CD14-positive monocyte (primary cell): ENCODE results near the gene XXYLT1. TPM values are rescaled to one million over a fixed set of nuclear protein-coding genes. Genes with fewer than 3 reads are reported as not detected.

ENCODE experiments used
- DNase-seq, 3 donors: peaks; one replicate each; pipeline ENCODE4 v3.0.0-alpha.2; 2011 to 2022
- H2AFZ ChIP-seq: 2 replicates; pipeline ENCODE4 v1.6.0; 2012; ENCODE audit warnings: mild to moderate bottlenecking, low read depth, low read length, inconsistent platforms; ENCODE audit not compliant: insufficient read depth, poor library complexity, severe bottlenecking
- H3K27ac ChIP-seq, 2 donors: 1 replicate in 1 of 2; 2 replicates in 1 of 2; pipeline ENCODE4 v1.5.1; 2012 to 2013; ENCODE audit warnings: low read length in 2 of 2, control low read depth in 1 of 2, inconsistent platforms in 1 of 2, low read depth in 1 of 2, mild to moderate bottlenecking in 1 of 2
- H3K27me3 ChIP-seq, 2 donors: one replicate each; pipeline versions ENCODE4 v1.6.0 to v1.6.1; 2011 to 2013; ENCODE audit warnings: low read length in 2 of 2; ENCODE audit not compliant: control insufficient read depth in 2 of 2, insufficient read depth in 2 of 2
- H3K36me3 ChIP-seq, 2 donors: replicated peaks in 1 of 2; 1 replicate in 1 of 2; 2 replicates in 1 of 2; pipeline versions ENCODE4 v1.5.1 to v1.6.1; 2012 to 2013; ENCODE audit warnings: low read length in 2 of 2, control low read depth in 1 of 2, inconsistent platforms in 1 of 2, mild to moderate bottlenecking in 1 of 2; ENCODE audit not compliant: insufficient read depth in 2 of 2, control insufficient read depth in 1 of 2
- H3K4me1 ChIP-seq, 2 donors: 1 replicate in 1 of 2; 2 replicates in 1 of 2; pipeline versions ENCODE4 v1.5.1 to v1.6.1; 2012 to 2013; ENCODE audit warnings: low read length in 2 of 2, control low read depth in 1 of 2, inconsistent platforms in 1 of 2, mild to moderate bottlenecking in 1 of 2, moderate library complexity in 1 of 2; ENCODE audit not compliant: insufficient read depth in 2 of 2, control insufficient read depth in 1 of 2
- H3K4me2 ChIP-seq: replicated peaks from 2 replicates; pipeline ENCODE3; 2012; ENCODE audit warnings: low read length, moderate library complexity, mild to moderate bottlenecking; ENCODE audit not compliant: poor library complexity, severe bottlenecking; ENCODE audit errors: extremely low read depth
- H3K4me3 ChIP-seq, 3 experiments: fragments of 200-600 bp in 1 of 3; sonication (generic) in 1 of 3; replicated peaks in 1 of 3; 1 replicate in 2 of 3; 2 replicates in 1 of 3; pipeline ENCODE4 v1.5.1; 2011 to 2013; ENCODE audit warnings: low read length in 3 of 3, mild to moderate bottlenecking in 3 of 3, control low read depth in 2 of 3, low read depth in 2 of 3, inconsistent platforms in 1 of 3, moderate library complexity in 1 of 3
- H3K79me2 ChIP-seq: 2 replicates; pipeline ENCODE4 v1.6.0; 2012; ENCODE audit warnings: mild to moderate bottlenecking, control low read depth, inconsistent platforms, low read length, moderate library complexity; ENCODE audit not compliant: insufficient read depth
- H3K9ac ChIP-seq: 2 replicates; pipeline ENCODE4 v1.6.0; 2017; ENCODE audit warnings: low read length, mild to moderate bottlenecking; ENCODE audit not compliant: insufficient read depth, poor library complexity, severe bottlenecking
- H3K9me3 ChIP-seq, 2 donors: replicated peaks in 1 of 2; 1 replicate in 1 of 2; 2 replicates in 1 of 2; pipeline versions ENCODE4 v1.5.1 to v1.6.1; 2012 to 2013; ENCODE audit warnings: low read length in 2 of 2, control low read depth in 1 of 2; ENCODE audit not compliant: control insufficient read depth in 1 of 2, insufficient read depth in 1 of 2
- H4K20me1 ChIP-seq: 2 replicates; pipeline ENCODE4 v1.6.0; 2012; ENCODE audit warnings: mild to moderate bottlenecking, low read length, control low read depth, moderate library complexity; ENCODE audit not compliant: insufficient read depth
- H3K27ac Mint-ChIP-seq, 7 donors: one replicate each; pipeline ENCODE4 v1.8.0; 2020; ENCODE audit warnings: mild to moderate bottlenecking in 7 of 7, mixed read lengths in 7 of 7, moderate library complexity in 6 of 7, inconsistent platforms in 2 of 7
- H3K27me3 Mint-ChIP-seq, 3 donors: one replicate each; pipeline ENCODE4 v1.8.0; 2021 to 2022; ENCODE audit warnings: low read depth in 3 of 3, mild to moderate bottlenecking in 3 of 3, mixed read lengths in 3 of 3, moderate library complexity in 3 of 3, inconsistent platforms in 1 of 3
- H3K36me3 Mint-ChIP-seq, 2 donors: one replicate each; pipeline ENCODE4 v1.8.0; 2020; ENCODE audit warnings: mixed read lengths in 2 of 2, inconsistent platforms in 1 of 2, mild to moderate bottlenecking in 1 of 2
- H3K4me1 Mint-ChIP-seq: one replicate; pipeline ENCODE4 v1.8.0; 2020; ENCODE audit warnings: mild to moderate bottlenecking, mixed read lengths
- H3K4me3 Mint-ChIP-seq, 2 donors: one replicate each; pipeline ENCODE4 v1.8.0; 2020; ENCODE audit warnings: mild to moderate bottlenecking in 2 of 2, mixed read lengths in 2 of 2, moderate library complexity in 1 of 2
- H3K9me3 Mint-ChIP-seq, 7 donors: one replicate each; pipeline ENCODE4 v1.8.0; 2020 to 2022; ENCODE audit warnings: mixed read lengths in 7 of 7, mild to moderate bottlenecking in 6 of 7, moderate library complexity in 6 of 7, inconsistent platforms in 2 of 7
- WGBS: methylation state at CpG from one replicate; pipeline ENCODE4 v1.1.5; 2013; ENCODE audit warnings: missing lambda C conversion rate; ENCODE audit not compliant: insufficient coverage; 5-methylcytosine and 5-hydroxymethylcytosine counted together
- intact Hi-C, 2 donors: fragments of 100-400 bp; cut with micrococcal nuclease; formaldehyde crosslinking; loops; one replicate each; pipeline versions ENCODE4 v1.15.0 to v1.15.1; 2023
- polyA plus RNA-seq, 3 donors: library from polyadenylated mRNA; depleted of rRNA in 1 of 3; unstranded in 2 of 3; stranded (reverse) in 1 of 3; fragments of 300-500 nt in 2 of 3; fragments of >200 nt in 1 of 3; fragmentation: Illumina TruSeq in 2 of 3; gene quantifications; 1 replicate in 2 of 3; 2 replicates in 1 of 3; pipeline ENCODE4 v1.2.3, GENCODE V29; 2012 to 2021
- TF ChIP-seq, protein P1 (sequence below): fragments of 200-600 bp; IDR thresholded peaks from one replicate; pipeline ENCODE4 v1.8.0; 2022; ENCODE audit warnings: antibody characterized with exemption, mild to moderate bottlenecking

XXYLT1 gene
- polyA plus RNA-seq, 3 donors, result 11.8 to 13.5 (median 13.2) TPM

DNA sequence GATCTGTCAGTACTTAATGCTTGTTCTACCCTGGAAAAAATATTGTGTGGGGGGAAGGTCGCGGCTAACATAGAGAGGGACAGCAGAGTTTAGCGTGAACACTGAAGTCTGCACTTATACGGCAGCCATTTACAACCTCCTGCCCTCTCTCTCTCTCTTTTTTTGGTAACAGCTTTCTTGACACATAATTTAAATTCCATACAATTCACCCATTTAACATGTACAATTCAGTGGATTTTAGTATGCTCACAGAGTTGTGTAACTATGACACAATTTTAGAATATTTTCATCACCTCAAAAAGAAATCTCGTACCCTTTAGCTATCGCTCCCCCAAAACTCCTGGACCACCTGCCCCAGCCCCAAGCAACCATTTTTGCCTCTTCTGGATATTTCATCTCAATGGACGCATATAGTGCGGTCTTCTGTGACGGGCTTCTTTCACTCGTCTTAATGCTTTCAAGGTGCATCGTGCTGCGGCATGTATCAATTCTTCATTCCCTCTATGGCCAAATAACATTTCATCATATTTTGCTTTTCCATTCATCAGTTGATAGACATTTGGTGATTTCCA is 141.8 kb downstream of the XXYLT1 start:
- Histone ChIP-seq H3K4me3 (no peak overlapping the region), H3K36me3 (no peaks in the 10 kb centered on the region), H3K79me2 (no peaks in the 10 kb centered on the region), H3K9me3 (no peaks in the 10 kb centered on the region), H3K9ac (no peak overlapping the region), H2AFZ (no peak overlapping the region), H3K27ac (no peak overlapping the region), H3K4me2 (no peak overlapping the region), H3K27me3 (no peaks in the 10 kb centered on the region), H3K4me1 (no peaks in the 10 kb centered on the region), H4K20me1 (no peaks in the 10 kb centered on the region)
- no peaks in the 10 kb centered on the region for H3K9me3 Mint-ChIP-seq
- TF ChIP-seq, protein P1, sequence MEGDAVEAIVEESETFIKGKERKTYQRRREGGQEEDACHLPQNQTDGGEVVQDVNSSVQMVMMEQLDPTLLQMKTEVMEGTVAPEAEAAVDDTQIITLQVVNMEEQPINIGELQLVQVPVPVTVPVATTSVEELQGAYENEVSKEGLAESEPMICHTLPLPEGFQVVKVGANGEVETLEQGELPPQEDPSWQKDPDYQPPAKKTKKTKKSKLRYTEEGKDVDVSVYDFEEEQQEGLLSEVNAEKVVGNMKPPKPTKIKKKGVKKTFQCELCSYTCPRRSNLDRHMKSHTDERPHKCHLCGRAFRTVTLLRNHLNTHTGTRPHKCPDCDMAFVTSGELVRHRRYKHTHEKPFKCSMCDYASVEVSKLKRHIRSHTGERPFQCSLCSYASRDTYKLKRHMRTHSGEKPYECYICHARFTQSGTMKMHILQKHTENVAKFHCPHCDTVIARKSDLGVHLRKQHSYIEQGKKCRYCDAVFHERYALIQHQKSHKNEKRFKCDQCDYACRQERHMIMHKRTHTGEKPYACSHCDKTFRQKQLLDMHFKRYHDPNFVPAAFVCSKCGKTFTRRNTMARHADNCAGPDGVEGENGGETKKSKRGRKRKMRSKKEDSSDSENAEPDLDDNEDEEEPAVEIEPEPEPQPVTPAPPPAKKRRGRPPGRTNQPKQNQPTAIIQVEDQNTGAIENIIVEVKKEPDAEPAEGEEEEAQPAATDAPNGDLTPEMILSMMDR, result no peak
- no peak overlapping the region for H3K27ac Mint-ChIP-seq
- H3K27me3 Mint-ChIP-seq, result peaks cover 0 to 3% (median 0%) of the 10 kb centered on the region in 3 donors
- WGBS, result 100% methylated on average over 6 of the region's 12 CpGs
- intact Hi-C loops, result no loop called here
- no peak for DNase-seq
- no peak overlapping the region for H3K4me3 Mint-ChIP-seq
- H3K4me1 Mint-ChIP-seq, result peaks cover 6% of the 10 kb centered on the region
- peaks cover 9 to 10% of the 10 kb centered on the region in 2 donors for H3K36me3 Mint-ChIP-seq

DNA sequence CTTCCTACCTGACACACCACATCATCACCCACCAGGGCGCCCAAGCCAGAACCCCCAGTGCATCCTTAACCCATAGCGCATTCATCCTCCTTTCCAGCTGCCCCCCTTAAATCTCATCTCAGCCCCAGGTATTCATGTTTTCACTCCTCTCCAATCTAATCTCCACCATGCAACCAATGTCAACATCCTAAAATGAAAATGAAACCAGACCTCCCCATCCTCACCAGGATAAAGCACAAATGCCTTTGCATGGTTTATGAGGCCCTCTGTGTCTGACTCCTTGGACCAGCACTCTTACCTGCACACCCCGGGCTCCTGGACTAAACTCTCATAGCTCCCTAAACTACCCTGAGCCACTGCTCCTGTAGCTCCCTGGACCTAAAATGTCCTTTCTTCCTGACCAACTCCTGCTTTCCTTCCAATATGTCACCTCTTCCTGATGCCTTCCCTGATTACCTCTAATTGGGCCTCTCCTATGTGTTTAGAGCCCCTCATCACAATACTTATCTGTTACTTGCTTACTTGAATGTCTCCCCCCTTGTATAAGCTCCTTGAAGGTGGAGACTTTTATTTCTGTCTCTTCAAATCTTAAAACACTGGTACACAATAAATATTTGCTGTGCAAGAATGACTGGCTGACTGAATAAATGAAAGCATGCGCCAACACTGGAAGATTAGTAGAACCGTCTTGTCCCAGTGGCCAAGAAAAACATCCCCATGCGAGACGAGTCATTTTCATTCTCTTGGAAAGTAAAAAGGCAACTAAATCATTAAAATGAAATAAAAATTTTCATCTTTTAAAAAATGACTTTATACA is 142.5 kb downstream of the XXYLT1 start:
- H3K27ac Mint-ChIP-seq, result no peak overlapping the region
- peaks cover 0 to 3% (median 0%) of the 10 kb centered on the region in 3 donors for H3K27me3 Mint-ChIP-seq
- Histone ChIP-seq H3K9ac (no peak overlapping the region), H3K27ac (no peak overlapping the region), H3K4me3 (no peak overlapping the region), H3K79me2 (no peaks in the 10 kb centered on the region), H4K20me1 (no peaks in the 10 kb centered on the region), H3K4me2 (no peak overlapping the region), H3K36me3 (no peaks in the 10 kb centered on the region), H3K27me3 (no peaks in the 10 kb centered on the region), H2AFZ (no peak overlapping the region), H3K9me3 (no peaks in the 10 kb centered on the region), H3K4me1 (no peaks in the 10 kb centered on the region)
- peaks cover 6% of the 10 kb centered on the region for H3K4me1 Mint-ChIP-seq
- no peak for DNase-seq
- WGBS, result 93% methylated on average over 3 of the region's 7 CpGs
- TF ChIP-seq, protein P1, result no peak
- peaks cover 7 to 10% of the 10 kb centered on the region in 2 donors for H3K36me3 Mint-ChIP-seq
- intact Hi-C loops, result no loop called here
- no peak overlapping the region for H3K4me3 Mint-ChIP-seq
- H3K9me3 Mint-ChIP-seq, result no peaks in the 10 kb centered on the region
